HEK293T (cell line): ENCODE data around the gene F13A1.

Source experiments
- BHLHE40 ChIP-seq: fragments of 450-650 bp; IDR thresholded peaks from 2 replicates; pipeline ENCODE4 v1.6.1; 2016; ENCODE audit warnings: mild to moderate bottlenecking, moderate library complexity, borderline replicate concordance
- ELF4 ChIP-seq: fragments of 450-650 bp; IDR thresholded peaks from 2 replicates; pipeline ENCODE4 v1.6.1; 2017; ENCODE audit warnings: antibody characterized with exemption
- NFRKB ChIP-seq: fragments of 450-650 bp; IDR thresholded peaks from 2 replicates; pipeline ENCODE4 v1.6.1; 2016; ENCODE audit warnings: mild to moderate bottlenecking, moderate library complexity
- SUZ12 ChIP-seq: fragments of 450-650 bp; IDR thresholded peaks from 2 replicates; pipeline ENCODE4 v1.6.1; 2016; ENCODE audit warnings: mild to moderate bottlenecking
- ZNF384 ChIP-seq: fragments of 450-650 bp; IDR thresholded peaks from 2 replicates; pipeline ENCODE4 v1.6.1; 2016

GRCh38 chr6:6193221-6193745 lies 127.2 kb downstream of the F13A1 start:
- TF ChIP-seq BHLHE40 (no peak), ZNF384 (no peak), SUZ12 (no peak), NFRKB (no peak), ELF4 (no peak)
